GM19099 (cell line): ENCODE results near the gene SGCD.

Experiments used
- POLR2A ChIP-seq: IDR thresholded peaks from 3 replicates; pipeline ENCODE4 v1.6.1; 2011; ENCODE audit warnings: low read depth; ENCODE audit not compliant: insufficient read length; ENCODE audit errors: extremely low read depth

SGCD gene

GRCh38 chr5:156556666-156557406 is 229.9 kb downstream of the SGCD start:
- no peak for TF ChIP-seq POLR2A

- TF ChIP-seq POLR2A = no peak
Measured at GRCh38 chr5:156560002-156560401, 233.0 kb downstream of the SGCD start.

- no peak for TF ChIP-seq POLR2A
Measured at GRCh38 chr5:156561651-156562050, 234.7 kb downstream of the SGCD start.

GRCh38 chr5:156570615-156571014 is 243.7 kb downstream of the SGCD start:
- TF ChIP-seq POLR2A = no peak

- TF ChIP-seq POLR2A = no peak
Measured at GRCh38 chr5:156581725-156582124, 254.8 kb downstream of the SGCD start.

GRCh38 chr5:156582193-156582598 is 255.2 kb downstream of the SGCD start:
- TF ChIP-seq POLR2A = no peak

GRCh38 chr5:156584871-156585270 is 257.9 kb downstream of the SGCD start:
- TF ChIP-seq POLR2A = no peak

- no peak for TF ChIP-seq POLR2A
Measured at GRCh38 chr5:156585999-156586398, 259.0 kb downstream of the SGCD start.

- no peak for TF ChIP-seq POLR2A
Measured at GRCh38 chr5:156587012-156587411, 260.0 kb downstream of the SGCD start.

GRCh38 chr5:156588306-156588705 is 261.3 kb downstream of the SGCD start:
- TF ChIP-seq POLR2A = no peak

- no peak for TF ChIP-seq POLR2A
Measured at GRCh38 chr5:156589104-156589945, 262.4 kb downstream of the SGCD start.

GRCh38 chr5:156589946-156590216 is 262.9 kb downstream of the SGCD start:
- TF ChIP-seq POLR2A = no peak

- no peak for TF ChIP-seq POLR2A
Measured at GRCh38 chr5:156590978-156591377, 264.0 kb downstream of the SGCD start.

- no peak for TF ChIP-seq POLR2A
Measured at GRCh38 chr5:156591631-156592030, 264.7 kb downstream of the SGCD start.

- TF ChIP-seq POLR2A = no peak
Measured at GRCh38 chr5:156593546-156593945, 266.6 kb downstream of the SGCD start.

GRCh38 chr5:156594406-156594805 is 267.4 kb downstream of the SGCD start:
- no peak for TF ChIP-seq POLR2A

- no peak for TF ChIP-seq POLR2A
Measured at GRCh38 chr5:156595132-156595787, 268.3 kb downstream of the SGCD start.

GRCh38 chr5:156597276-156597675 is 270.3 kb downstream of the SGCD start:
- TF ChIP-seq POLR2A = no peak
